Measurements from ENCODE around the gene SNRNP40.

GRCh38 chr1:31244326-31244725, 52.3 kb downstream of the SNRNP40 start:
- TF ChIP-seq BCLAF1 (IDR thresholded peaks at IDR 0.05) (no peak), NFYA (IDR thresholded peaks at IDR 0.05; ENCODE audit: borderline replicate concordance, low read depth, low read length) (no peak), SKIL (IDR thresholded peaks at IDR 0.05; ENCODE audit: low read depth, poor library complexity, severe bottlenecking) (no peak), POLR2A (IDR thresholded peaks at IDR 0.05; ENCODE audit: low read depth, low read length) (no peak)

All from GM12878 (cell line).